Activated CD4-positive, CD25-positive, alpha-beta regulatory T cell treated with anti-CD3 and anti-CD28 coated beads, Interleukin-2, amount 50 U/mL, for 16 hours (primary cell): ENCODE data around the gene CD6.

Experiments used
- DNase-seq: peaks from one replicate; pipeline ENCODE4 v3.0.0-alpha.2; 2020; ENCODE audit warnings: low read depth, low spot score

Gene CD6

DNA sequence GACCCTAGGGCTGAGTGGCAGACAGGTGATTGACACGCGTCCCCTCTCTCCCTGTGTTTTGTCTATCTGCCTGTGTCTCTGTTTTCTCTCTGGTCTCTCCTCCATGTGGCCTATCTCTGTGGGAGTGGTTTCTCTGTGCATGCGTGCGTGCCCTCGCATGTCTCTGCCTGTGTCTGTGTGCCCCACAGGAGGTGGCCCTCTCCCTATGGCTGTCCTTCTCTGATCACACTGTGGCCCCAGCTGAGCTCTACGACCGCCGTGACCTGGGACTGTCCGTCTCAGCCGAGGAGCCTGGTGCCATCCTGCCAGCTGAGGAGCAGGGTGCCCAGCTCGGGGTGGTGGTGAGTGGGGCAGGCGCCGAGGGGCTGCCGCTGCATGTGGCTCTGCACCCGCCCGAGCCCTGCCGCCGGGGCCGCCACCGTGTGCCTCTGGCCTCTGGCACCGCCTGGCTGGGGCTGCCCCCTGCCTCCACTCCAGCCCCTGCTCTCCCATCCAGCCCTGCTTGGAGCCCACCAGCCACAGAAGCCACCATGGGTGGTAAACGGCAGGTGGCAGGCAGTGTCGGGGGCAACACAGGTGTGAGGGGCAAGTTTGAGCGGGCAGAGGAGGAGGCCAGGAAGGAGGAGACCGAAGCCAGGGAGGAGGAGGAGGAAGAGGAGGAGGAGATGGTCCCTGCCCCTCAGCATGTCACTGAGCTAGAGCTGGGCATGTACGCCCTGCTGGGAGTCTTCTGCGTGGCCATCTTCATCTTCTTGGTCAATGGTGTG is 35.6 kb upstream of the CD6 start:
- DNase-seq = no peak

DNA sequence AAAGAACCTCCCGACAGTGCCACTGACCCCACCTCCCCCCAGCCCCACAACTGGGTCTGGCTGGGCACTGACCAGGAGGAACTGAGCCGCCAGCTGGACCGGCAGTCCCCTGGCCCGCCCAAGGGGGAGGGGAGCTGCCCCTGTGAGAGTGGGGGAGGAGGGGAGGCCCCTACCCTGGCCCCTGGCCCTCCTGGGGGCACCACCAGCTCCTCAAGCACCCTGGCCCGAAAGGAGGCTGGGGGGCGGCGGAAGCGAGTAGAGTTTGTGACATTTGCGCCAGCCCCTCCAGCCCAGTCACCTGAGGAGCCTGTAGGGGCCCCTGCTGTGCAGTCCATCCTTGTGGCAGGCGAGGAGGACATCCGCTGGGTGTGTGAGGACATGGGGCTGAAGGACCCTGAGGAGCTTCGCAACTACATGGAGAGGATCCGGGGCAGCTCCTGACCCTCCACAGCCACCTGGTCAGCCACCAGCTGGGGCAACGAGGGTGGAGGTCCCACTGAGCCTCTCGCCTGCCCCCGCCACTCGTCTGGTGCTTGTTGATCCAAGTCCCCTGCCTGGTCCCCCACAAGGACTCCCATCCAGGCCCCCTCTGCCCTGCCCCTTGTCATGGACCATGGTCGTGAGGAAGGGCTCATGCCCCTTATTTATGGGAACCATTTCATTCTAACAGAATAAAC is 34.9 kb upstream of the CD6 start:
- no peak for DNase-seq

DNA sequence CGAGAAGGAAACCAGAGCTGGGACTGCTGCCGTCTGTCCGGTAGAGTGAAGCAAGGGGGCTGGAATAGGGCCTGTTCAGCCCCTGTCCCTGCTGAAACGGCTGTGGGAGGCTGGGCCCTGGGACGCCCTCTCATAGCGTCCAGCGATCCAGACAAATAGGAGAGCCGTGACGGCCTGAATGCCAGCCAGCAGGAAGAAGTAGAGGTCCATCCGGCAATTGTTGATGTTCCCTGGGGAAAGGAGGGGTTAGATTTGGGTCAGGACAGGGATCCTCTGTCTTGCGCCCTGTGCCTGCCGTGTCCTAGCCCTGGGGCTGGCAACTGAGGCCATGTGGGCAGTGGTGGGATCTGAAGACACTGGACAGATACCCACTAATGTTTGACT is 34.3 kb upstream of the CD6 start:
- DNase-seq = no peak

DNA sequence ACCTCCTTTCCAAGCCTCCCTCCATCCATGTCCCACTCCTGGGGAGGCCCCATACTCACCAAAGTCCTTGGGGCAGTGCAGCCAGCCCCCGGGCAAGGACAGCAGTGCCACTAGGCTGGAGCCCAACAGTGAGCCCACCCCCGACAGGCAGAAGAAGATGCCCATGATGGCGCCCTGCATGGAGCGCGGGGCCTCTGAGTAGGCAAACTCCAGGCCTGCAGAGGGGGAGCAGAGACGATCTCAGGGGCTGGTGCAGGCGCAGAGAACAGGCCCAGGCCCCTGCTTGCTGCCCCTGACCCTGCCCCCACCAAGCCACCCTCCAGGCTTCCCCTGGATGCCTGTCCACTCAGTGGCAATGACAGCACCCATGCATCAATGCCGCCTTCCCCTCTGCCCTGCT is 33.7 kb upstream of the CD6 start:
- no peak for DNase-seq

DNA sequence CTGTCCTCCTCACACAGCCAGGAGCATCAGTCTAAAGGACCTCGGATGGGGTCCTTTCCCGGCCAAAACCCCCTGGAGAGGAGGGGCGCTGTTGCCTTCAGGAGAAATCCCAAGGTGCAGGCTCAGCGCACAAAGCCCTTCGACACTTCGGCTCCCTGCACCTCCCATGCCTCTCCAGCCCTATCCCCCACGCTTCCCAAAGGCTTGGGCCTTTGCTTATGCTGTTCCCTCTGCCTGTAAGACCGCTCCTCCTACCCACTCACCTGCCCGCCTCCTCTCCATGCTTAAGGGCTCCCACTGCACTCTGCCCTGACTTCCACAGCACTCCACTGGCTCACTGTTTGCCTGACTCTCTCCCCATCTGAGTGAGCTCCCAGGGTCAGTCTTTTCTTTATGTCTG is 33.0 kb upstream of the CD6 start:
- DNase-seq = no peak

DNA sequence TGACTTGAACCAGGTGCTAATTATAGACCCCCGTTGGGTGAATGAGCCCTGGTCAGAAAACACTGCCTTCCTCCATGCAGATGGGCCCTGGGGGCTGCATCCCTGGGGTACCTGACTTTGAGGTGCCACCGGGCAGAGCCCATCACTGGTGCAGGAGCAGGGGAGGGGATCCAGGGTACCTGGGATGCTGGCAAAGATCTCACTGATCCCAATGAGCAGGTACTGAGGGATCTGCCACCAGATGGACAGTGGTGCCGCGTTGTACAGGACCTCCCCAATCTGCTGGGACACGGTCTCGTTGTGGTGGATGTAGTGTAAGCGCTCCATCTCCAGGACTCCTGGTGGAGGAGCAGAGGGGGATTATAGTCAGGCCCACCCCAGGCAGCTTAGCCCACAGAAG is 32.2 kb upstream of the CD6 start:
- DNase-seq = no peak

DNA sequence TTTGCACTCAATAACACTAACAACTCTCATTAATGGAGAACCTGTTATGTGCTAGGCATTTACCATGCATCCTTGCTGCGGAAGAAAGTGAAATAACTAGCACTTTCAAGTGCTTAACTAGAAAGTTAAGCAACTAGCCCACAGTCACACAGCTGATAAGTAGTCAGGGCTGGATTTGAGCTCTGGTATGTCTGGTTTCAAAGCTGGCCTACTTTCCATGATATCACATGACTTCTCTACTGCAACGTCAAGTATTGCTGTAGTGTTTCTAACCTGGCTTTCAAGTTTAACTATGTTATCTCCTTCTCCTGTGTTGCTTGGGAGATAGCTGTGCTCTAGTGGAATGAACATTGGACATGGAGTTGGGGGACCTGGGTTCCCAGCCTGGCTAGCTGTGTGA is 31.6 kb upstream of the CD6 start:
- DNase-seq = no peak

DNA sequence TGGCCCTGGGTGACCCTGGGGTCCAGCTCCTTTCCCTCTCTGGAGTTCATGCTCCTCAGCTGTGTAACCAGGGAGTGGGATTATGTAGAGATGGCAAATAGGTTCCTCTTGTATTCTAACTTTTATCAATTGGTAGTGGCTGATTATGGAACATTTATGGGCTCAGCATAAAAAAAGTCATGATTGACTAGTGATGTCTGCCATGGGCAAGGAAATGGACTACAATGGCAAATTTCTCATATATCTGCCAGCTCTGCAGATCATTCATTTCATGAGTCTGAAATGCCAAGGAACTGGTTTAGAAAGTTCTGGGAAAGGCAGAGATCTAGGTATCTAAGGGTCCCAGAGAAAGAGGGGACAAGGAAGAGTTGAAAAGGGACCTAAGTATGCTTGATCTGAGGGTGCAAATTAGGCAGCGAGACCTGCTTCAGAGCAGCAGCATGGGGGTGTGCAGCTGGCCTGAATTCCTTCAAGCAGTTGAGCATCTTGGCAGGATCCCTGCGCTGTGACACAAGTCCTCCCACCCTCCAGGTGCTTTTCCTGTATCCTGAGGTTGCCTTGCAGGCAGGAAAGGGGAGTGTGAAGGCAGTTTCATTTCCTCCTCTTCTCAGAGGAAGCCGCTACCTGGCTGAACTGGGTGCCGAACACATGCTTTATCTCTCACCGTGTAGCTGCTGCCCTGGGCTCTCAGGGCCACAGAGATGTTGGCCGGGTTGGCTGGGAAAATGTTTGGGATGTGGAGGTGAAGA is 29.9 kb upstream of the CD6 start:
- DNase-seq = no peak

DNA sequence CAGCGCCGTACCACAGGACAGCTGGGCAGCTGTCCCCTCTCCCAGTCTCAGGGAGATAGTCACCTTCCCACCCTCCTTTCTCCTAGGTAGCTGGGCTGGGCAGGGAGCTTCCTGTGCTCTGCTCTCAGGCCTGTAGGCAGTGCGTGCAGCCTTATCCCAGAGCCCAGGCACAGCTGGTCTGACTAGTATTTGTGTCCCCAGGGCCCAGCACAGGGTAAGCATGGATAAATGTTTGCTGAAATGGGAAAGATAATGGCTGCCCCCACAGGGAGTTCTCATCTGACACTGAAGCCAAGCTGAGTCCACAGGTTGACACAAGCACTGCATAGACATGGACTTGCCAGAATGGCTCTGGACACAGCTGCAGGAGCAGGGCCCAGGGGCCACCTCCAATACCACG is 29.3 kb upstream of the CD6 start:
- no peak for DNase-seq

DNA sequence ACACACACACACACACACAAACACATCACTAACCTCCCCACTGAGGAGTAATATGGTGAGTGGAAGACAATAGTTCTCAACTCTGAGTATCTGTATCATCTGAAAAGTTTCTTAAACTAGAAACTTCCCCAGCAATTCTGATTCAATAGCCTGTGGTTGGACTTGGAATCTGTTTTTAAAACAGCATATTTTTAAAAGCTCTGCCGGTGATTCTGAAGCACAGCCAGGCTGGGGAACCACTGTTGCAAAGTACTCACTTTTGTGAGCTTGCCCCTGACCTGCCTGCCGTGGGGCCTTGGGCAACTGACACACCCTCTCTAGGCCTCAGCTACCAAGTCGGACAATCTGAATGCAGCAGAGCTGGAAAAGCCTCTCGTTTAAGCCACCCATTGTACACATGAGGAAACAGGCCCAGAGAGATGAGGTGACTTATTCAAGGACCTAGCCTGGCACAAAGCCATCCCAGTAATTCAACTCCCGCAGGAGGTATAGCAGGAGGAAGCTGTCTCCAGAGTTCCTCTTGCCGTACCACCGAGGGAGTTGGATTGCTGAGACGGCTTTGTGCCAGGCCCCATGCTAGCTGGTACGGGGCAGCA is 28.4 kb upstream of the CD6 start:
- no peak for DNase-seq

DNA sequence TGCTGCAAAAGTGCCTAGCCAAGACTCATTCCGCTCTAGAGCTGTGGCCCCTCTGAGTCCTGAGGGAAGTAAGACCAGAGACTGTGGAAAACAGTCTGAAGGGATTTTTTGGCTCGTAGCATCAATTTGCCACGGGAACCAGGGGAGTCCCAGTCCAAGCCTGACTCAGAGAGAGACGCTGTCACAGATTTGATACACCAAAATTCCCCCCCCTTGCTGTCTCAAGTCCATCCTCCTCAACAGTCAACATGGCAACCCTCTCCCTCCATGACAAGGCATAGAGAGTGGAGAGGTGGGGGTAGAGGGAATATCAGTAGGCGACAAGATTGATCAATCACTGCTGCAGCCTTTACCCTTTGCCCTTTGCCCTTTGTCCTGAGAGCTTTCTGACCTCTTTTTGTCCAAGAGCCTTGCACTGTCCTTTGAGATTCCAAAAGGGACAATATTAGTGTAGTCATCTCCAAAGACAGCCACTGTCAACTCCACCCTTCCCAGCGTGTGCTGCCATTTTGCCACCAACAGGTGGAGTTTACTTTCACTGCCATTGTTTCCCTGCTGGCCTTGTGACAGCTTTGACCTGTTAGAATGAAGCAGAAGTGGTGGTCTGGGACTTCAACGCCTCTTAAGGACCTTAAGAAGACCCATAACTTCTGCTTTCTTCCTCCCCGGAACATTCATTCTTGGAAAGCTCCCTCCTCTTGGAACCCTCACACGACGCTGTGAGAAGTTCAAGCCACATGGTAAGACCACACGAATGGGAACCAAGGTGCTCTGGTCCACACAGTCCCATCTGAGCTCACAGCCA is 26.8 kb upstream of the CD6 start:
- no peak for DNase-seq

DNA sequence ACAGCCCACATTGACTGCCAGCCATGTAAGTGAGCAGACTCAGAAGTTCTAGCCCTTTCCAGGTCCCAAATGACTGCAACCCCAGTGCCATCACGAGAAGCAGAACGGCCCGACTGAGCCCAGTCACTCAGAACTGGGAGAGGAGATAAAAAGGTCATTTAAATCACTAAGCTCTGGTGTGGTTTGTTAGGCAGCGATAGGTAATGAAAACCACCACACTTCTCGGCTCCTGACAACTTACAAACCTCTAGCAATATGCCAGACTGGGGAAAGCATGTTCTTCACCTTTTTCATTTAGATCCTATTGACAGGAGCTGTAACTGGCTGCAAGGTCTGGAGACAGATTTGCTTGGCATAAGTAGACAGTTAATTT is 26.2 kb upstream of the CD6 start:
- no peak for DNase-seq

DNA sequence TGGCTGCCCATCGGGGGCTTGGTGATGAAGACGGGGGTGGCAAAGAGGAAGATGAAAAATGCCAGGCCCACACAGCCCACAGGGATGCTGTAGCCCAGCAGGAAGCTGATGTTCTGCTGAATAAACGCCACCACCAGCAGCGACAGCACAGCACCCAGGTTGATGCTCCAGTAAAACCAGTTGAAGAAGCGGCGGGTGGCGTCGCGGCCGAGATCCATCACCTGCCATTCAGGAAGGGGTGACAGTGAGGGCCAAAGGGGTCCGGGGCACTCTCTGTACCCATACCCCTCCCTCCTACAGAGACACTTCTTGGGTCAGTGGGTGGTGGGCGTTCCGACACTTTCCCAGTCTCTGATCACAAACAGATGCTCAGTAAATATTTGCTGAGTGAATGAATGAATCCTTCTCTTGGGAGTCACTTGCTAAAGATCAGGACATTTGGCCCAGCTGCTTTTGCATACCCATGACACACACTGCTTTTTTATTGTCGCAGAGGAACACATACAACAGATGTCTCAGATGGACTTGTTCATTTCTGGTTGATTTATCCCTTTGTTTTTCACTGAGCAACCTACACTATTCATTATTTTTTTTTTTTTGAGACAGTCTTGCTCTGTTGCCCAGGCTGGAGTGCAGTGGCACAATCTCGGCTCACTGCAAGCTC is 24.7 kb upstream of the CD6 start:
- DNase-seq = no peak

DNA sequence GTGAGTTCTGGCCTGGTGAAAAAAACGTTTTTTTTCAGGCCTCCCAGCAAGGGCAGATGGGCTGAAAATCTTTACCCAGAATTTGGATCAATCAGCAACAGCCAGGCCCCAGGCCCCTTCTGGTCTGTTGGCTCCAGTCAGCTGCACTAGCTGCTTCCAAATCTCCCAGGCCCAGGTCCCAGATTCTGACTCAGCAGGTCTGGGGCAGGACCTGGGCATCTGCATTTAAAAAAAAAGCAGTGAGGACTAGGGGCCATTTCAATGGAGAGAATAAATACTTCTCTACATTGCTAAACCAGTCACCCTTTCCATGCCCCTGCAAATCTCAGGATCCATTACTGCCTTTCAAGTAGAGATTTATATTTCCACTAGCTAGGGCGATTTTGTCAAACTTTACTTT is 23.8 kb upstream of the CD6 start:
- DNase-seq = no peak

DNA sequence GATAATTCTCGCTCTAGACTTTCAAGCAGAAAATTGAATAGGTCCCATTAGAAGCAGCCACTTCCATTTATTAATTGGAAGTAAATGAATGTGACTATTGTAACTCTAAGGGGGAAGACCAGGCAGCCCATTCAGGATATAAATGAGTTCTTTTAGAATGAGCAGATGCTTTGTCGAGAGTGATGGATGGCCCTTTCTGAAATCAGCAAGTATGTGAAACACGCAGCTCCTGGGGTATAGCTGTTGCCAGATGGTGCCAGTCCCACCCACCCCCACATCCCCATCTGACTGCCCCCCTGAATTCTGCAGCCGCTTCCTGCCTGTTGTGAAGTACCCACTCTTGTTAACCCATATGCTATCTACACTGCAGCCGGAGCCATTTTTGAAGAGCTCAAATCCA is 23.2 kb upstream of the CD6 start:
- no peak for DNase-seq

DNA sequence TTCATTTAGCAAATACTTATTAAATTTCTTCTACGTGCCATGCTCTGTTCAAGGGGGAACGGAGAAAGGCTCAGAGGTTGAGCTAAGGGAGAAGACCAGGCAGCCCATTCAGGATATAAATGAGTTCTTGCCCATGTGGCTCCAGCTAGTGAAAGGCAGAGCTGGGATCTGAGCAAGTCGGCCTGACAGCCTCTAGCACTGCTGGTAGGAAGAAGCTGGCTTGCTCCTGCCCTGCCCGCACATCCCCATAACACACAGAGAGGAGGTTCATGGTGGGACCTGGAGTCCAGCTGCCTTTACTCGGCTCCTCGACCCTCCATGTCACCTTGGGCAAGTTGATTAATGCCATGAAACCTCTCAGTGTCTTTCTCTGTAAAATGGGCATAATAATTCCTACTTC is 21.5 kb upstream of the CD6 start:
- no peak for DNase-seq

DNA sequence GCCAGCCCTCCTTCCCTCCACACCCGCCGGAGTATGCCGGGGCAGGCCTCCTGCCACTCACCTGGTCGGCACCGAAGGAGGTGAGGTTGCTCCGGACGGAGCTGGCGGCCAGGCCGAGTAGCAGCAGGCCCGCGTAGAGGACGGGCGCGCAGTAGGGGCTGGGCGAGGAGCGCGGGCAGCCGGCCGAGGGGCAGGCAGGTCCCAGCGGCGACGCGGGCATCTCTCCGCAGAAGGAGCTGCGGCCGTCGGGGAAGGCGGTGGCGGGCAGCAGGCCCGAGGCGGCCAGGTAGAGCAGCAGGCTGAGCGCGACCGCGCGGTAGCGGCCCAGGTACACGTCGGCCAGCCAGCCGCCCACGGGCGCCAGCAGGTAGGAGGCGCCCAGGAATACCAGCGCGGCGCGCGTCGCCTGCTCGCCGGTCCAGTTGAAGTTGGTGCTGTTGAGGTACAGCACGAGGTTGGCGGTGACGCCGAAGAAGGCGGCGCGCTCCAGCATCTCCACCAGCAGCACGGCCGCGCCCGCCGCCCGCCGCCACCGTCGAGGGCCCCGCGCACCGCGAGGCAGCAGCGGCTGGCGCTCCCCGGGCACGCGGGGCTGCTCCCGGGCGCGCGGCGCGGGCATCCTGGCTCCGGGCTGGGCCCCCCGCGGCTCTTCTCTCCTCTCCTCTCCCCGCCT is 20.4 kb upstream of the CD6 start:
- DNase-seq = no peak

DNA sequence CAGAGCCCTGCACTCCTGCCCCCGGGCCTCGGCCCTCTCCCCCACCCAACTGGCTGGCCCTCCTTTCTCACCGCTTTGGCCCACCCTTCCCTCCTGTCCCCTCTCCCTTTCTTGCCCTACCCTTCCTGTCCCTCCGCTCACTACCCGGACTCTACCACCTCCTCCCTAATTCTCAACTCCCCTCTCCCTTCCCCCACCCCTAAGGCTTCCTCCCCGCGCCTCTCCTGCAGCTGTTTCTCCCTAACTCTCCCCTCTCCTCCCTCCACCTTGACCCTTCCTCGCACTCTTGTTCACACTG is 19.9 kb upstream of the CD6 start:
- no peak for DNase-seq

DNA sequence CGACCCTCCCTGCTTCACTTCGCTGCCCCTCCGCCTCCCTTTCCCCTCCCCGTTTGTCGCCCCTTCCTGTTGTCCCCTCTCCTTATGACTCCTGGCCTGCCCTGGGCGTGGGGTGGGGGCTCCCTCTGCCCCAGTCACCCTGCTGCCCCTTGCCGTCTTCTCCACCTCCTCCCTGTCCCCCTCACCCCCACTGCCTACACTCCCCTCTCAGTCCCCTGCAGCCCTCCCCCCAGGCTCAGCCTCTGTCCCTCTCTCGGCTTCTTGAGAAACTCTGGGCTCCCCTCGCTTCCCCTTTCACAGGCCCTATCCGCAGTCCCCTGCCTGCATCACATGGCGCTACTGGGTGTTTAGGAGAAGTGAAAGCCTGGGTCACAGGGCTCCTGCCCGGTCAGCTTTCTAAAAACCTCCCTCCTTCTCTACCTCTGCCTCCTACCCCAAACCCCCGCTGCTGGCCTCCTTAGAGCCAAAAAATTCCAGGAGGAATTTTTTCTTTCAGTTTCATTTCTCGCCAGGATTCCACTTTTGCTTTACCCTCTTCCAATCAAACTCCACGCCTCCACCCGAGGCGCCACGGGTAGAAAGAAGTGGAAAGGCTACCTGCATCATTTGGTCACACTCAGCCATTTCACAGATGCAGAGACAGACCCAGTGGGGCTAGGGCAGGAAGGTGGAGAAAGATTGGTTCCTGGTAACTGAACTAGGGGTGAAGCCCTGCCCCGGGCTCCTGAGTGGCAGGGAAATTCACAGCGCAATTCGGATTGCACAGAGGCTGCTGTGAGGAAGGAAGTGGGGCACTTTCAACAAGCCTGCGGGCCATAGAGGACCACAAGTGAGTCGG is 19.4 kb upstream of the CD6 start, which contains the start of gene SLC15A3:
TSS of gene SLC15A3 (minus strand) at position 273 of the 838 bp plus-strand sequence. CDS start 625 bp downstream, outside the sequence.
- DNase-seq = no peak

DNA sequence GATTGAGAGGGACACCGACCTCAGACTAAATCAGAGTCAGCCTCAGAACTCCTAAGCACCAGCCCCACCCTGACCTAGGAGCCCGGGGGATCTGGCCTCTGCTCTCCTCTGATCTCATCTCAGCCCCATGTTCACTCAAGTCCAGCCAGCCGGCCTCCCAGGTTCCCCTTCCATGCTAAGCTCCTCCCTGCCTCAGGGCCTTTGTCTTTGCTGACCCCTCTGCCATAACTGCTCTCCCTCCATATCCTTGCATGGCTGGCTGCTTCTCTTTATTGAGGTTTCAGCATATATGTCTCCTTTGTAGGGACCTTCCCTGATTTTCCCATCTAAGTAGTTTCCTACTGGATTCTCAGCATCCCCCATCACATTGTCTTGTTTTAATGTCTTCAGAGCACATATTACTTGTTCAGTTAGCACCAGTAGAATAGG is 18.7 kb upstream of the CD6 start:
- no peak for DNase-seq
